DND-41 (cell line): ENCODE data around the gene DOCK9.

ENCODE experiments used
- CTCF ChIP-seq: IDR thresholded peaks from 2 replicates; pipeline ENCODE4 v1.5.1; 2012; ENCODE audit warnings: borderline replicate concordance, low read length, moderate library complexity, mild to moderate bottlenecking; ENCODE audit not compliant: poor library complexity, severe bottlenecking; ENCODE audit errors: extremely low read depth
- EZH2 ChIP-seq: IDR thresholded peaks from 3 replicates; pipeline ENCODE4 v1.6.1; 2012; ENCODE audit warnings: borderline replicate concordance, low read depth, mild to moderate bottlenecking, moderate library complexity, low read length, inconsistent platforms; ENCODE audit not compliant: severe bottlenecking

- TF ChIP-seq CTCF (no peak), EZH2 (no peak)
Observed at GRCh38 chr13:98998831-98999638, 21.2 kb upstream of the DOCK9 start.
